ENCODE data around the gene BDKRB1.
A peak's percentile ranks its signal among the peaks of the same experiment; 100 is the strongest.
"Not testable (repeated sequence)": the region's sequence is repeated elsewhere in the genome, so short reads cannot be mapped to it uniquely, and the experiment has no call there.

BDKRB1 gene

DNA sequence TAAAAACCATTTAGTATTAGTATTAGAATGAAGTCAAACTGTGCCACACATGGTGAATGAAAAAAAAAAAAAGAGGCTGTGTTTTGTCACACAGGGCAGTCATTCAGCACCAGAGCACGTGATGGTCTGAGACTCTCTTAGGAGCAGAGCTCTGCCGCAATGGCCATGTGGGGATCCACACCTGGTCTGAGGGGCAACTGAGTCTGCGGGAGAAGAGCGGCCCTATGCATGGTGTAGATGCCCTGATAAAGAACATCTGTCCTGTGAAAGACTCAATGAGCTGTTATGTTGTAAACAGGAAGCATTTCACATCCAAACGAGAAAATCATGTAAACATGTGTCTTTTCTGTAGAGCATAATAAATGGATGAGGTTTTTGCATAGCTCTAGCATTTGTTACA lies 12.2 kb upstream of the BDKRB1 start:
- TF ChIP-seq BACH2 (CRISPR knock-in tag; IDR thresholded peaks at IDR 0.05; ENCODE audit: borderline replicate concordance) (no peak), ZNF70 (CRISPR knock-in tag; IDR thresholded peaks at IDR 0.05) (no peak), ZC3H10 (CRISPR knock-in tag; IDR thresholded peaks at IDR 0.05) (no peak), ISL1 (CRISPR knock-in tag; IDR thresholded peaks at IDR 0.05) (no peak), CSDC2 (CRISPR knock-in tag; IDR thresholded peaks at IDR 0.05) (no peak), ESRRG (CRISPR knock-in tag; IDR thresholded peaks at IDR 0.05) (no peak), PPARA (CRISPR knock-in tag; IDR thresholded peaks at IDR 0.05; ENCODE audit: borderline replicate concordance) (no peak), TCF4 (CRISPR knock-in tag; IDR thresholded peaks at IDR 0.05; ENCODE audit: borderline replicate concordance) (no peak), RARB (CRISPR knock-in tag; IDR thresholded peaks at IDR 0.05) (no peak), GLIS3 (CRISPR knock-in tag; IDR thresholded peaks at IDR 0.05) (no peak), OSR1 (CRISPR knock-in tag; IDR thresholded peaks at IDR 0.05) (no peak), ZFP3 (CRISPR knock-in tag; IDR thresholded peaks at IDR 0.05) (no peak), ZFP30 (CRISPR knock-in tag; IDR thresholded peaks at IDR 0.05) (no peak)
- TF ChIP-seq, protein P1, sequence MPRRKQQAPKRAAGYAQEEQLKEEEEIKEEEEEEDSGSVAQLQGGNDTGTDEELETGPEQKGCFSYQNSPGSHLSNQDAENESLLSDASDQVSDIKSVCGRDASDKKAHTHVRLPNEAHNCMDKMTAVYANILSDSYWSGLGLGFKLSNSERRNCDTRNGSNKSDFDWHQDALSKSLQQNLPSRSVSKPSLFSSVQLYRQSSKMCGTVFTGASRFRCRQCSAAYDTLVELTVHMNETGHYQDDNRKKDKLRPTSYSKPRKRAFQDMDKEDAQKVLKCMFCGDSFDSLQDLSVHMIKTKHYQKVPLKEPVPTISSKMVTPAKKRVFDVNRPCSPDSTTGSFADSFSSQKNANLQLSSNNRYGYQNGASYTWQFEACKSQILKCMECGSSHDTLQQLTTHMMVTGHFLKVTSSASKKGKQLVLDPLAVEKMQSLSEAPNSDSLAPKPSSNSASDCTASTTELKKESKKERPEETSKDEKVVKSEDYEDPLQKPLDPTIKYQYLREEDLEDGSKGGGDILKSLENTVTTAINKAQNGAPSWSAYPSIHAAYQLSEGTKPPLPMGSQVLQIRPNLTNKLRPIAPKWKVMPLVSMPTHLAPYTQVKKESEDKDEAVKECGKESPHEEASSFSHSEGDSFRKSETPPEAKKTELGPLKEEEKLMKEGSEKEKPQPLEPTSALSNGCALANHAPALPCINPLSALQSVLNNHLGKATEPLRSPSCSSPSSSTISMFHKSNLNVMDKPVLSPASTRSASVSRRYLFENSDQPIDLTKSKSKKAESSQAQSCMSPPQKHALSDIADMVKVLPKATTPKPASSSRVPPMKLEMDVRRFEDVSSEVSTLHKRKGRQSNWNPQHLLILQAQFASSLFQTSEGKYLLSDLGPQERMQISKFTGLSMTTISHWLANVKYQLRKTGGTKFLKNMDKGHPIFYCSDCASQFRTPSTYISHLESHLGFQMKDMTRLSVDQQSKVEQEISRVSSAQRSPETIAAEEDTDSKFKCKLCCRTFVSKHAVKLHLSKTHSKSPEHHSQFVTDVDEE (CRISPR knock-in tag; IDR thresholded peaks at IDR 0.05), result no peak
- TF ChIP-seq, protein P2, sequence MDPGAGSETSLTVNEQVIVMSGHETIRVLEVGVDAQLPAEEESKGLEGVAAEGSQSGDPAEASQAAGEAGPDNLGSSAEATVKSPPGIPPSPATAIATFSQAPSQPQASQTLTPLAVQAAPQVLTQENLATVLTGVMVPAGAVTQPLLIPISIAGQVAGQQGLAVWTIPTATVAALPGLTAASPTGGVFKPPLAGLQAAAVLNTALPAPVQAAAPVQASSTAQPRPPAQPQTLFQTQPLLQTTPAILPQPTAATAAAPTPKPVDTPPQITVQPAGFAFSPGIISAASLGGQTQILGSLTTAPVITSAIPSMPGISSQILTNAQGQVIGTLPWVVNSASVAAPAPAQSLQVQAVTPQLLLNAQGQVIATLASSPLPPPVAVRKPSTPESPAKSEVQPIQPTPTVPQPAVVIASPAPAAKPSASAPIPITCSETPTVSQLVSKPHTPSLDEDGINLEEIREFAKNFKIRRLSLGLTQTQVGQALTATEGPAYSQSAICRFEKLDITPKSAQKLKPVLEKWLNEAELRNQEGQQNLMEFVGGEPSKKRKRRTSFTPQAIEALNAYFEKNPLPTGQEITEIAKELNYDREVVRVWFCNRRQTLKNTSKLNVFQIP (CRISPR knock-in tag; IDR thresholded peaks at IDR 0.05; ENCODE audit: borderline replicate concordance, low read depth), result no peak
- TF ChIP-seq, protein P3, sequence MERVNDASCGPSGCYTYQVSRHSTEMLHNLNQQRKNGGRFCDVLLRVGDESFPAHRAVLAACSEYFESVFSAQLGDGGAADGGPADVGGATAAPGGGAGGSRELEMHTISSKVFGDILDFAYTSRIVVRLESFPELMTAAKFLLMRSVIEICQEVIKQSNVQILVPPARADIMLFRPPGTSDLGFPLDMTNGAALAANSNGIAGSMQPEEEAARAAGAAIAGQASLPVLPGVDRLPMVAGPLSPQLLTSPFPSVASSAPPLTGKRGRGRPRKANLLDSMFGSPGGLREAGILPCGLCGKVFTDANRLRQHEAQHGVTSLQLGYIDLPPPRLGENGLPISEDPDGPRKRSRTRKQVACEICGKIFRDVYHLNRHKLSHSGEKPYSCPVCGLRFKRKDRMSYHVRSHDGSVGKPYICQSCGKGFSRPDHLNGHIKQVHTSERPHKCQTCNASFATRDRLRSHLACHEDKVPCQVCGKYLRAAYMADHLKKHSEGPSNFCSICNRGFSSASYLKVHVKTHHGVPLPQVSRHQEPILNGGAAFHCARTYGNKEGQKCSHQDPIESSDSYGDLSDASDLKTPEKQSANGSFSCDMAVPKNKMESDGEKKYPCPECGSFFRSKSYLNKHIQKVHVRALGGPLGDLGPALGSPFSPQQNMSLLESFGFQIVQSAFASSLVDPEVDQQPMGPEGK (CRISPR knock-in tag; IDR thresholded peaks at IDR 0.05; ENCODE audit: borderline replicate concordance), result no peak
- no peak for ATAC-seq

DNA sequence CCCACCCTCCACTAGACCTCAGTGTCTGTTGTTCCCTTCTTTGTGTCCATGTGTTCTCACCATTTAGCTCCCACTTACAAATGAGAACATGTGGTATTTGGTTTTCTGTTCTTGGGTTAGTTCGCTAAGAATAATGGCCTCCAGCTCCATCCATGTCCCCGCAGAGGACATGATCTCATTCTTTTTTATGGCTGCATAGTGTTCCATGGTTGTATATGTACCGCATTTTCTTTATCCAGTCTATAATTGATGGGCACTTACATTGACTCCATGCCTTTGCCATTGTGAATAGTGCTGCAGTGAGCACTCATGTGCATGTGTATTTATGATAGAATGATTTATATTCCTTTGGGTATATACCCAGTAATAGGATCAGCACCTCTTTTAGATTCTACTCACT lies 10.9 kb upstream of the BDKRB1 start:
- not testable (repeated sequence) for ATAC-seq
- TF ChIP-seq ZNF8 (CRISPR knock-in tag; IDR thresholded peaks at IDR 0.05), result peak; percentile 58; the same call in 1 of the 2 replicates

DNA sequence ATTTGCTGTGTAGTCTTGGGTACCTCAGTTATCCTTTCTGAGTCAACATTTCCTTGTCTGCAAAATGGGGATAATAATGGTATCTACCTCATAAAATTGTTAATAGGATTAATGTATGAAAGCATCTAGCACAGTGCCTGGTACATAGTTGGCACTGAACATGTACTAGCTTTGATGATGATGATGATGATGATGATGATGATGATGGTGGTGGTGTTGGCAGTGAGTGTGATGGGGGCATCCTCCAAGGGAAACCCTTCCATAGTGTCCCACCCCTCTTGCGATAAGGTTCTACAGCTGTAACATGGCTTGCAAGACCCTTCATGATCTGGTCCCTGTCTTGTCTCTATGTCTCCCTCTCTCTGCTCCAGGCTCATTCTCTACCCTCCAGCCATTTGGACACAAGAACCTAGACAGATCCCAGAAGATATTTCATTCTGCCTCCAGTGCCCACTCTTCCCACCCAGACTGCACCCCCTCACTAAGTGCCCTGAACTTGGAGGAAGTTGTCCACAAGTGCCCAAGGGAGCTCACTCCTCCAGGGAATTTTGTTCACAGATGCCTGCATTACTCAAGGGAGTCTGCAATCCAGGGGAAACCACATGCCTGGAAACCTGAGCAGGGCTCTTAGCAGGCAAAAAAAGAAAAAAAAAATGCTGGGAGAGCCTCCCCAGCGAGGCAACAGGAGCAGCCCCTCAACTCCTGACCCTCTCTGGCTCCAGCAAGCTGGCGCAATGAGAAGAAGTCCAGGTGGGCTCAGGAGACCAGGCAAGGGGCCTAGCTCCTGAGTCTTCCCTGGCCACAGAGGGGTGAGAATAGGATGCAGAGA lies 10.1 kb upstream of the BDKRB1 start:
- peak; percentile 83 for ATAC-seq
- TF ChIP-seq TCF4 (CRISPR knock-in tag; IDR thresholded peaks at IDR 0.05; ENCODE audit: borderline replicate concordance) (no peak), ISL1 (CRISPR knock-in tag; IDR thresholded peaks at IDR 0.05) (peak; percentile 44; the same call in 1 of the 2 replicates)

DNA sequence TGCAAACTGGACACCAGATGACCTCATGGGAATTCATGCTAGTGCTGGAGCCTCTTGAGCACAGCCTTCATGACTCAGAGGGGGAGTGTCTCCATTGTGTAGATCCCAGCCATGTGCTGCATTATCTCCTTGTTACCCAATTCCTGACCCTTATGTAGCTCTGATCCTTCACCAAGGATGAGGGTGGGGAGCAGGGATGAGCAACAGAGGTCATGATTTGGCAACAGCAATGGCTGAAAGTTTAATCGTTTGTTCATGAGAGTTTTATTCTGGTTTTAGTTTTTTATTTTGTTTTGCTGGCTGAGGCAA lies 9.5 kb upstream of the BDKRB1 start:
- TF ChIP-seq, protein P4, sequence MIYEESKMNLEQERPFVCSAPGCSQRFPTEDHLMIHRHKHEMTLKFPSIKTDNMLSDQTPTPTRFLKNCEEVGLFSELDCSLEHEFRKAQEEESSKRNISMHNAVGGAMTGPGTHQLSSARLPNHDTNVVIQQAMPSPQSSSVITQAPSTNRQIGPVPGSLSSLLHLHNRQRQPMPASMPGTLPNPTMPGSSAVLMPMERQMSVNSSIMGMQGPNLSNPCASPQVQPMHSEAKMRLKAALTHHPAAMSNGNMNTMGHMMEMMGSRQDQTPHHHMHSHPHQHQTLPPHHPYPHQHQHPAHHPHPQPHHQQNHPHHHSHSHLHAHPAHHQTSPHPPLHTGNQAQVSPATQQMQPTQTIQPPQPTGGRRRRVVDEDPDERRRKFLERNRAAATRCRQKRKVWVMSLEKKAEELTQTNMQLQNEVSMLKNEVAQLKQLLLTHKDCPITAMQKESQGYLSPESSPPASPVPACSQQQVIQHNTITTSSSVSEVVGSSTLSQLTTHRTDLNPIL (CRISPR knock-in tag; IDR thresholded peaks at IDR 0.05; ENCODE audit: low read depth), result 0 out of 2 replicates have a peak, but pooled peaks have one; percentile 15
- TF ChIP-seq ZFP3 (CRISPR knock-in tag; IDR thresholded peaks at IDR 0.05) (peak; percentile 70; the same call in 1 of the 2 replicates), PPARA (CRISPR knock-in tag; IDR thresholded peaks at IDR 0.05; ENCODE audit: borderline replicate concordance) (no peak), ESRRG (CRISPR knock-in tag; IDR thresholded peaks at IDR 0.05) (no peak)
- ATAC-seq, result peak; percentile 97

DNA sequence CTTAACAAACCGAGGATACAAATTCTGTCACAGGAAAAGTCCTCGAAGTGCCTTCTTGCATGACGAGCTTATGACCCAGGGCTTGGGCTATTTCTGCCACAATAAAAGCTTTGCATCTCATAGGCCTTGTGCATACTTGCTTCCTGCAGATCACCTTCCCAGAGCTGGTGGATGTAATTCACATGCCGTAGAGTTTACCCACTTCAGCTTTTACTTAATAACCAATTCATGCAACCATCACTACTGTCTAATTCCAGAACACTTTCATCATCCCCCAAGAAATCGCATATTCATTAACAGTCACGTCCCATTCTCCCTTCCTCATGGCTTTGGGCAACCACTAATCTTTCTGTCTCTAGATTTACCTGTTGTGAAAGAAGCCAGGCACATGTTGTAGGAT lies 9.0 kb upstream of the BDKRB1 start:
- ATAC-seq, result no peak
- TF ChIP-seq ZFP30 (CRISPR knock-in tag; IDR thresholded peaks at IDR 0.05) (no peak), ZFP3 (CRISPR knock-in tag; IDR thresholded peaks at IDR 0.05) (no peak), TCF4 (CRISPR knock-in tag; IDR thresholded peaks at IDR 0.05; ENCODE audit: borderline replicate concordance) (no peak), ZNF70 (CRISPR knock-in tag; IDR thresholded peaks at IDR 0.05) (no peak), ZC3H10 (CRISPR knock-in tag; IDR thresholded peaks at IDR 0.05) (no peak), CSDC2 (CRISPR knock-in tag; IDR thresholded peaks at IDR 0.05) (no peak), ZNF565 (CRISPR knock-in tag; conservative IDR thresholded peaks at IDR 0.05; ENCODE audit: low read depth) (no peak), ARNTL (CRISPR knock-in tag; IDR thresholded peaks at IDR 0.05; ENCODE audit: borderline replicate concordance, low read depth) (no peak), ESRRG (CRISPR knock-in tag; IDR thresholded peaks at IDR 0.05) (no peak)
- TF ChIP-seq, protein P3 (CRISPR knock-in tag; IDR thresholded peaks at IDR 0.05; ENCODE audit: borderline replicate concordance), result no peak
- TF ChIP-seq, protein P1 (CRISPR knock-in tag; IDR thresholded peaks at IDR 0.05), result no peak
